Activated CD8-positive, alpha-beta memory T cell treated with anti-CD3 and anti-CD28 coated beads for 24 hours (primary cell): ENCODE measurements around the gene TMEM150C.

Experiments
- DNase-seq: peaks from one replicate; pipeline ENCODE4 v3.0.0-alpha.2; 2020

The TMEM150C gene

GRCh38 chr4:82561786-82562563 is at the start of gene TMEM150C:
TMEM150C (minus strand) TSS chr4:82561988; CDS start chr4:82504657, 57,331 bp downstream.
- DNase-seq = peak; percentile 59

DNA sequence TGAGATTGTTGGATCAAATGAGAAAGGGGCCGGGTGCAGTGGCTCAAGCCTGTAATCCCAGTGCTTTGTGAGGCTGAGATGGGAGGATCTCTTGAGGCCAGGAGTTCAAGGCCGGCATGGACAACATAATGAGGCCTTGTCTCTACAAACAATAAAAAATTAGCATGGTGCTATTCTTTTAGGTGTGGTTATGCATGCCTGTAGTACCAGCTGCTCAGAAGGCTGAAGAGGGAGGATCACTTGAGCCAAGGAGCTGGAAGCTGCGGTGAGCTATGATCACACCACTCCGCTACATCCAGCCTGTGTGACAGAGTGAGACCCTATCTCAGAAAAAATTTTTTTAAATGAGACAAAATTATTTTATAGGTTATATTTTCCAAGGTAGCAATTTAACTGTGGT is 49.7 kb upstream of the TMEM150C start:
- no peak for DNase-seq

- DNase-seq = no peak
Measured at GRCh38 chr4:82610041-82610440, 48.3 kb upstream of the TMEM150C start.

- DNase-seq = no peak
Measured at GRCh38 chr4:82606622-82607021, 44.8 kb upstream of the TMEM150C start.

DNA sequence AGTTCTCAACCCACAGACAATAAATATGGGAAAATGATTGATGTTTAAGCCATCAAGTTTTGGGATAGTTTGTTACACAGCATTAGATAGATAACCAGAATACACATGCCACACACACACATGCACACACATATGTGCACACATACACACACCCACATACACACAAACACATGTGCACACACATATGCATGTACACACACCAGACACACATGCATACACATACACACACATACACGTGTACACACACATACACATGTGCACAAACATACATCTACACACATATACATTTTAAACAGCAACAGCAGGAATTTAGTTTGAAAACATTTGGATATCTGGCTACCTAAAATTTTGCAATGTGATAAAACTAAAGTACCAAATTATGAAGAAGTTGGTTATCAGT is 42.7 kb upstream of the TMEM150C start:
- DNase-seq = no peak

DNA sequence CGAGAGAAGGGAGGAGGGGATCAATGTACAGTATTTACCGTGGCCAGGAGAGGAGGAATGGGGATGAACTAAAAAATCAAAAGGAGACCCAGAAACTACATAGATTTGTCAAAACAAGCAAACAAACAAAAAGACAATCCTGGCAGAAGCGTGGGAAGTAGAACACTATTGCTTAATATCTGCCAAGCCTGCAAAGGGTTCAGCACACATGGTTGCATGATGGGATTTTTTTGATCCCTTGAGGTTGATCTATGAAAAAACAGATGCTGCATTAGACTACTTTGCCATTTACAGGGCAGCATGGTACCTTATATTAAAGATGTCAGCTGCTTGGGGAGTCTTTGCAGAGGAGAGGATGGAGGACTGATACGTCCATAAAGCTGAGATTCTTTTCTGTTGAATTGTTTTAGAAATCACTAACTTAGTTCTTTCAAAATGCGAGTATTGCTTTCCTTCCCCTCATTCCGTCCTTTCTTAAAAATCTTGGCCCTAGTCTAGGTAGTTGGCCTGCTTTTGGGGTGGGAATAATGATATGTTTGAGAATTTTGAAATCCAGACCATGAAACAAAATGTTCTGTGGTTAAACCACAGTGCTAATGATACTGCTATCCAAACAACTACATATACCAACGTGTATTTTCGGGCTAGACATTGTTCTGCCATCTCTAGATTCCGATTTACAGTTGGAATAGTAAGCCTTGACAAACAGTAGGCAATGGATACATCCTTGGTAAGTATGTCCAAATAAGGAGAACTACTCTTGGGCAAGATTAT is 39.6 kb upstream of the TMEM150C start:
- DNase-seq = no peak

- DNase-seq = no peak
Measured at GRCh38 chr4:82599336-82599735, 37.5 kb upstream of the TMEM150C start.

DNA sequence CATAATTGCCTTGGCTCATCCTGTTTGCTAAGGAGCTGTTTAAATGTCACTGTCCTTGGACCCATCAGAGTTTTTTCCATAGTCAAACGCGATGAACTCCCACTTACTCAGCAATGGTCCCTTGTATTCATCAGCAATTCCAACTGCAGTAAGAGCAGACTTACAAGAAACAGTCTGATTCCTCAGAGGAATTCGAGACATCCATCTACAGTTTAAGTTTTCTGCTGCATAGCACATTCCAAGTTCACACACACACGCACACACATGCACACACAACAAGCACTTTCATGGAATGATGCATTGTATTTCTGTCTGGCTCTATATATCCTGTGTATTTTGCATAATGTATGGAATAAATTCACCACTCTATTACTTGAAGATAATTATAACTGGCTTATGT is 32.7 kb upstream of the TMEM150C start:
- no peak for DNase-seq

- no peak for DNase-seq
Measured at GRCh38 chr4:82593411-82593810, 31.6 kb upstream of the TMEM150C start.

DNA sequence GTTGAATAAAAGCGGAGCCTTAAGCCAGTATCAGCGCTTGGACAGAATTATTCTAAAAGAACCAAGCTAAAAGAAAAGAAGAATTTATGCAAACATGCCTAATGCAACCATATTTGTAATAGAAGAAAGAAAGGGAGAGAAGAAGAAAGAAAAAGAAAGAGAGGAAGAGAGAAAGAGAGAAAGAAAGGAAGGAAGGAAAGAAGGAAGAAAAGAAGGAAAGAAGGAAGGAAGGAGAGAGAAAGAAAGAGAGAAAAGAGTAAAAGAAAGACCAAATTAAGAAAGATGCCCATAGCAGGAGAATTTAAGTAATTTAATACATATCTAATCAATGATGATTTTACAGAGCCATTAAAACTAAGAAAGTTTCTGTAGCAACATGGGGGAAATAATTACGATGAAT is 30.9 kb upstream of the TMEM150C start:
- no peak for DNase-seq

GRCh38 chr4:82591592-82591991 is 29.8 kb upstream of the TMEM150C start:
- no peak for DNase-seq

DNA sequence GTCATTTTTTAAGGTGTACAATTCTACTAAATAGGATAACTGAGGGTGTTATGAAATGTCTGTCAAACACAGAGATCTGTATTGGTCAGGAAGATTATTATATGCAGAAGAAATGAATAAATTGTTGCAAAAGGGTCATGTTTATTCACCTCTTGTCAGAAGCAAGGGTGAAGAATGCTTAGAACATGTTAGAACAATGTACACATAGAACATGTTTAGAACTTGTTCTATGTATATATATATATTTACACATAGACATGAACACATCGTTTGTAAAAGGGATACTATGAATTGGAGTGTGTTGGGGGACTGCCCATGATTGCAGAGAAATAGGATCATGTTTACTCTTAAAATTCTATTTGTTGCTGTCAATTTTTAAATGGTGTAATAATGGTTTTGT is 28.0 kb upstream of the TMEM150C start:
- no peak for DNase-seq

- DNase-seq = no peak
Measured at GRCh38 chr4:82588771-82589270, 27.0 kb upstream of the TMEM150C start.

- DNase-seq = no peak
Measured at GRCh38 chr4:82587826-82588540, 26.2 kb upstream of the TMEM150C start.

GRCh38 chr4:82585690-82586435 is 24.1 kb upstream of the TMEM150C start:
- DNase-seq = no peak

DNA sequence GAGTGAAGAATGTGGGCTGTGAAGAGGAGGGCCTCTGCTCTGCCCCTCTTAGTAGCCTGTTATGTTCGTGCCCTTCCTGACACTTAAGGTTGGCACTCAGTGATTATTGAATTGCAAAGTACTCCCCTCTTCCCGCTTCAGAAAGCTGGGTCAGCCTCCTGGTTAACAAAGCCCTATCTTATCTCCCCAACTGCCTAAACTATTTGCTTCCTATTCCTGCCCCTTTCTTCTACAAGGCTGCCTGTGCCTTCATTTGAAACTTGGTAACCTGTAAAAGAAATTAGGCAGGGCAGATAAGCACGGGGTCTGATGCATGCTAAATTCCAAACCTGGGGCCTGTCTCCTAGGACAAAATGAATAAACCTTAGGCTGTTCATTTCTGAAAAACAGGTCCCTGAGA is 23.1 kb upstream of the TMEM150C start:
- no peak for DNase-seq

DNA sequence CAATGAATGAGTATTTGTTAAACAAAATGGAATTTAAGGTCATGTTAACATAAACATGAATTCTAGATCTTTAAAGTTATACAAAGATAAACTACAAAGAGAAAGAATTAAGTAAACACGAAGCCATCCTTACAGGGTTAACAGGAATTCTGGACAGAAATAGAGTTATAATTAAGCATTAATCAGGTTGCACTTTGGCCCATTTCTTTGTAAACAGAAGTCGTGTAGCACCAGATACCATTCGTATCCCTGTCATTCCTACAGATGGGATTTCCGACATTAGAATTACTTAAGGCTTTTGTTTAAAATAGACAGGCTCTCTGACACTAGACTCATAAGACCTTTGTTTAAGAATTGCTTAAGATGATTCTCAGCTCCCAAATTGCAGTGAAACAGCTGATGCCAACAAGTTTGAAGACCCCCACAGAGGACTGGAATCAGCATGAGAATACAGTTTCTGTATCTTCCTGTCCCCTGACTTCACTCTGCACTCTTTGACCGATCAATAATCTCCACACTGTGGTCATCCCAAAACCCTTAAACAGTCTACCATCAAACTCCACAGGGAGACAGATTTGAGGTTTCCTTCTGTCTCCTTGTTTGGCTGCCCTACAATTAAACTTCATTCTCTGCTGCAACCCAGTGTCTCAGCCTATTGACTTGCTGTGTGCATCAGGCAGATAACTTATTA is 22.3 kb upstream of the TMEM150C start:
- no peak for DNase-seq

- DNase-seq = no peak
Measured at GRCh38 chr4:82579932-82580331, 18.1 kb upstream of the TMEM150C start.

DNA sequence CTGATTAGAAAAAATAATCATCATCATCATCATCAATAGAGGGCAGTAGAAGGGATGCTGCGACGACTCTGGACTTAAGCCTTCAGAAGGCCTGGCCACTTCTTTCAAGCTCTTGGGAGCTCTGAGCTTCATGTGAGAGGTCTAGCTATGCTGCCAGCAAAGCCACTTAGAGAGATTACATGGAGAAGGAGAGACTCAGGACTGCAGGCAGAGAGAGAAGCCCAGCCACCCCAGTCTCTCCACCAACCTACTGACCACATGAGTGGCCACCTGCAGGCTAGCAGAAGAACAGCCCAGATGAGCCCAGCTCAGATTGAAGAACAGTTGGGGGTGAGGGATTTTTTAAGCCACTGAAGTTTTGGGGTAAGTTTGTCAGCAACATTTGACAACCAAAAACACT is 17.1 kb upstream of the TMEM150C start:
- DNase-seq = no peak

DNA sequence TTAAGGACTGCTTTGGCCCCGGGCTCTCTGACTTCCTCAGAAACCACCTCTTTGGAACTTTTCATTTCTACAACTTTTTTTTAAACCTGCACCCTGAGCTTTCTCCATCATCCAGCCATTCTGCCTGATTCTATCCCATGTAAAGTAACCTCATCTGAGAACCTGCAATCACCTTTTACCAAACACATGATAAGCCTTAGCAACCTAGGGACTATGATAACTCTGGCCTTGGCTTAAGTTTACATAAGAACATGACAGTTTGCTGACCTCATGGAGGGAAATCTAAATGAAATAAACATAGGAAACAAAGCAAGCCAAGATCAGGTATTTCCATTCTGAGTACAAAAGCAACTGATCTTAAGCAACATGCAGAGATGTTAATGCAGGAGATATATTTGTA is 15.7 kb upstream of the TMEM150C start:
- no peak for DNase-seq

- DNase-seq = no peak
Measured at GRCh38 chr4:82569727-82570126, 7.9 kb upstream of the TMEM150C start.

DNA sequence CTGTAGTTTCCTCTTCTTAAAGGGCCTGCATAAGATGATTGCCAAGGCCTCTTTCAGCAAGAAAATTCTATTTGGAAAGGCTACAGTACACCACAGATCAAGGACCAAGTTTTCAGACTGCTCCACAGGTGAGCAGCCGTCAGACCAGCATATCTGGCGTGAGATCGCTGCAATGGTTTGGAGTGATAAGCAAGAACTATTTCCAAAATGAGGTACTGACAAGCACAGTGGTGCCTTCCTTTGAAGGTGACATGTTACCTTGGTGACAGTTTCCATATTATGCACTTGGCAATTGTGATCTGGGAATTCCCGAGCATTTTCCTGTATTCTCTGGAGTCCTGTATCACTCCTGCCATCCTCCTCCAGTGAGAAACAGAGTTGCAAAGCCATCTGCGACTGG is 7.3 kb upstream of the TMEM150C start:
- no peak for DNase-seq
